Tibial nerve (tissue), 4 donors: Measurements from ENCODE around the gene CLDN16. TPM values are rescaled to one million over a fixed set of nuclear protein-coding genes. Genes with fewer than 3 reads are reported as not detected.

Source experiments
- DNase-seq, 2 donors: peaks; one replicate each; pipeline ENCODE4 v3.0.0-alpha.2; 2019; ENCODE audit warnings: low spot score in 2 of 2
- H3K27ac ChIP-seq, 4 donors: fragments of 200-600 bp; sonication (generic) in 3 of 4; one replicate each; pipeline ENCODE4 v1.5.1; 2017 to 2019; ENCODE audit warnings: mild to moderate bottlenecking in 1 of 4
- H3K27me3 ChIP-seq, 2 donors: fragments of 200-600 bp; sonication (generic) in 1 of 2; one replicate each; pipeline versions ENCODE4 v1.5.1 to v1.6.0; 2017 to 2019
- H3K36me3 ChIP-seq, 3 donors: fragments of 200-600 bp; sonication (generic); one replicate each; pipeline ENCODE4 v1.5.1; 2018 to 2019
- H3K4me1 ChIP-seq, 4 donors: fragments of 200-600 bp; sonication (generic) in 3 of 4; one replicate each; pipeline ENCODE4 v1.5.1; 2017 to 2019
- H3K4me3 ChIP-seq, 4 donors: fragments of 200-600 bp; sonication (generic) in 3 of 4; one replicate each; pipeline ENCODE4 v1.5.1; 2017 to 2019; ENCODE audit warnings: mild to moderate bottlenecking in 1 of 4, moderate library complexity in 1 of 4
- H3K9me3 ChIP-seq, 4 donors: fragments of 200-600 bp; sonication (generic) in 3 of 4; one replicate each; pipeline ENCODE4 v1.5.1; 2017 to 2019
- CTCF ChIP-seq, 5 experiments: fragments of 200-600 bp in 3 of 5; fragments of 450-650 bp in 2 of 5; sonication (generic) in 3 of 5; IDR thresholded peaks; one replicate each; pipeline ENCODE4 v1.5.1; 2016 to 2019; ENCODE audit warnings: antibody characterized with exemption in 5 of 5, mild to moderate bottlenecking in 3 of 5, moderate library complexity in 2 of 5
- EP300 ChIP-seq, 2 donors: sonication (generic); formaldehyde crosslinking; IDR thresholded peaks; one replicate each; pipeline ENCODE4 v1.6.1; 2017; ENCODE audit warnings: antibody characterized with exemption in 2 of 2, mild to moderate bottlenecking in 1 of 2
- POLR2A ChIP-seq, 2 donors: fragments of 450-650 bp; IDR thresholded peaks; one replicate each; pipeline ENCODE4 v1.6.1; 2017; ENCODE audit warnings: antibody characterized with exemption in 2 of 2, mild to moderate bottlenecking in 2 of 2, moderate library complexity in 2 of 2
- WGBS, 2 donors: methylation state at CpG; one replicate each; pipeline ENCODE4 v1.1.5; 2018; 5-methylcytosine and 5-hydroxymethylcytosine counted together
- total RNA-seq, 4 donors: library from RNA; depleted of rRNA; stranded (reverse); fragments of >200 nt; gene quantifications; one replicate each; pipeline ENCODE4 v1.1.0, GENCODE V29; 2016

Gene CLDN16
- total RNA-seq, 4 donors from 2014 or later, result 0.44 TPM; not detected in 3

GRCh38 chr3:190456770-190457169 is 68.8 kb downstream of the CLDN16 start:
- H3K4me1 ChIP-seq, result no peaks in the 10 kb centered on the region
- no peaks in the 10 kb centered on the region for H3K27me3 ChIP-seq
- H3K9me3 ChIP-seq, result no peaks in the 10 kb centered on the region
- no peaks in the 10 kb centered on the region for H3K36me3 ChIP-seq
- no peak for TF ChIP-seq POLR2A (IDR thresholded peaks at IDR 0.05)
- no peak for DNase-seq
- no peak overlapping the region for H3K27ac ChIP-seq
- H3K4me3 ChIP-seq, result no peak overlapping the region
- WGBS, 2 donors, result 87 to 91% methylated on average over 1 of the region's 1 CpG

GRCh38 chr3:190458040-190458439 is 70.1 kb downstream of the CLDN16 start:
- H3K4me1 ChIP-seq, result no peaks in the 10 kb centered on the region
- H3K36me3 ChIP-seq, result no peaks in the 10 kb centered on the region
- 15 to 19% methylated on average over 2 of the region's 2 CpGs for WGBS, 2 donors
- H3K9me3 ChIP-seq, result no peaks in the 10 kb centered on the region
- TF ChIP-seq CTCF (IDR thresholded peaks at IDR 0.05) (no peak), EP300 (IDR thresholded peaks at IDR 0.05) (no peak), POLR2A (IDR thresholded peaks at IDR 0.05) (no peak)
- H3K27me3 ChIP-seq, result no peaks in the 10 kb centered on the region
- no peak for DNase-seq
- H3K4me3 ChIP-seq, result no peak overlapping the region
- H3K27ac ChIP-seq, result no peak overlapping the region

Other genes starting within 250 kb of the CLDN16 start
- 100 to 1,000 TPM in 3 of 4 donors, 10 to 100 TPM in 1; 74.7 to 208 (median 133) TPM for gene CLDN1, start 65.7 kb upstream of the CLDN16 start, total RNA-seq
- not detected for gene TMEM207, start 61.7 kb downstream of the CLDN16 start, total RNA-seq
- gene IL1RAP, start 125.9 kb downstream of the CLDN16 start, total RNA-seq, result 10 to 100 TPM in 2 of 4 donors, 1 to 10 TPM in 2; 7.2 to 24.5 (median 11.8) TPM